HG03159 (cell line): ENCODE results near the gene MYLK3.
"Not testable (repeated sequence)": the region's sequence is repeated elsewhere in the genome, so short reads cannot be mapped to it uniquely, and the experiment has no call there.

Experiments
- ATAC-seq: cut with Tn5 transposase; IDR thresholded peaks from one replicate; pipeline ENCODE4 v1.9.1; 2021; ENCODE audit warnings: mild to moderate bottlenecking, moderate library complexity; ENCODE audit not compliant: unreplicated experiment

The MYLK3 gene

GRCh38 chr16:46747777-46748651, at the start of gene MYLK3:
Gene MYLK3 (minus strand): TSS chr16:46748344. CDS start chr16:46748193, 151 bp downstream.
- no peak for ATAC-seq

GRCh38 chr16:46797501-46797900, 49.4 kb upstream of the MYLK3 start:
- ATAC-seq: no peak

GRCh38 chr16:46796764-46797269, 48.7 kb upstream of the MYLK3 start:
- ATAC-seq: no peak

- no peak for ATAC-seq
Measured at GRCh38 chr16:46793841-46794240, 45.7 kb upstream of the MYLK3 start.

- ATAC-seq: no peak
Measured at GRCh38 chr16:46790599-46791270, 42.6 kb upstream of the MYLK3 start.

- ATAC-seq: peak; percentile 79
Measured at GRCh38 chr16:46789499-46790414, 41.6 kb upstream of the MYLK3 start.

- ATAC-seq: no peak
Measured at GRCh38 chr16:46788891-46789474, 40.8 kb upstream of the MYLK3 start.

GRCh38 chr16:46787909-46788308, 39.8 kb upstream of the MYLK3 start:
- ATAC-seq: no peak

GRCh38 chr16:46785076-46785845, 37.1 kb upstream of the MYLK3 start:
- ATAC-seq: no peak

GRCh38 chr16:46784569-46784968, 36.4 kb upstream of the MYLK3 start:
- ATAC-seq: not testable (repeated sequence)

- no peak for ATAC-seq
Measured at GRCh38 chr16:46783800-46784199, 35.7 kb upstream of the MYLK3 start.

- ATAC-seq: no peak
Measured at GRCh38 chr16:46782320-46782719, 34.2 kb upstream of the MYLK3 start.

GRCh38 chr16:46777804-46778203, 29.7 kb upstream of the MYLK3 start:
- no peak for ATAC-seq

GRCh38 chr16:46775214-46775613, 27.1 kb upstream of the MYLK3 start:
- no peak for ATAC-seq

GRCh38 chr16:46774743-46775177, 26.6 kb upstream of the MYLK3 start:
- no peak for ATAC-seq

GRCh38 chr16:46772463-46772862, 24.3 kb upstream of the MYLK3 start:
- no peak for ATAC-seq

GRCh38 chr16:46768809-46769208, 20.7 kb upstream of the MYLK3 start:
- no peak for ATAC-seq

- ATAC-seq: no peak
Measured at GRCh38 chr16:46765050-46765449, 16.9 kb upstream of the MYLK3 start.

- ATAC-seq: no peak
Measured at GRCh38 chr16:46763147-46763546, 15.0 kb upstream of the MYLK3 start.

GRCh38 chr16:46762583-46762982, 14.4 kb upstream of the MYLK3 start:
- ATAC-seq: no peak
